Hematopoietic multipotent progenitor cell (in vitro differentiated cells): ENCODE measurements around the gene SCN4B. TPM values are rescaled to one million over a fixed set of nuclear protein-coding genes. Genes with fewer than 3 reads are reported as not detected.

Source experiments
- DNase-seq, 3 donors: peaks; one replicate each; pipeline ENCODE4 v3.0.0-alpha.2; 2011 to 2015; ENCODE audit warnings: low read depth in 2 of 3, low spot score in 2 of 3
- total RNA-seq: library from RNA; depleted of rRNA; stranded (reverse); fragments of >200 nt; gene quantifications from one replicate; pipeline ENCODE4 v1.2.3, GENCODE V29; 2012

Gene SCN4B
- total RNA-seq, 1 donor: not detected

DNA sequence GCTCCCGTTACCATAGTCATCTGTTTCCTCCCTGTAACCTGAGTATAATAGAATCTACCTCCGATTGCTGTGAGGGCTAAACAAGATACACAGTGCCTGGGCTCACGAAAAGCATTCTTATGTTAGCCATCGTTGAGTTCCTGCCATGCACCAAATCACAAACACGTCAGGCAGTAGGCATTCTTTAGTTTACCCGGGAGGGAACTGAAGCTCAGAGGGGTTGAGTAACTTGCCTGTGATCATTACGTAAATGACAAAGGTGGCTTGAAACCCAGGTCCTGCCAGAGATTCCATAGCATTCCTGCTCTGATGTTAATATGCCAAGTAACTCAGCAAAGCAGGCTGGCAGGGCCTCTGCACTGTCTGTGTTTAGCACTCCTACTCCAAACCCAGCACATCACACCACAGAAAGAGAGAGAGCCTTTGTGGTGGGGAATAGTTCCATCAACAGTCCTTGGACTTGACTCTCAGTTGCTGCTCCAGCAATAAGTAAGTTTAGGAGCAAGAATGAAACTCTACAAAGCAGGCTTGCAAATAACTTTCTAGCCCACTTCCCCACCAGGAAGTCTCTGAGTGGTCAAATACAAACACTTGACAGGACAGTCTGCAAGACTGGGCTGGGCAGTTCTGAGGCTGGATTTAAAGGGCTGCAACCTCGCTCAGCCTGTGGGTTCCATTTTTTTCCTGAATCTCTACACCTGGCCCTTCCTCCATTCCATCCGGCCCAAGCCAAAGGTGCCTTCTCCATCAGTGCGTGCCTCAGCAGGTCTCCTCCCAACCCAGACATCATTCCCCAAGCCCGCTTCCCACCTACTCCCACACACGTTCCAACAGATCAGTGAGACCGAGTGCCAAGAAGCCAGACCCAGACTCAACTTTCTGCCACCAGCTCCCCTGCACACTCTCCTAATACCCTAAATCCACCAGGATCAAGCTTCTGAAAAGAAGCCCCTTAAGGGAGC is 22.7 kb upstream of the SCN4B start:
- DNase-seq: no peak

DNA sequence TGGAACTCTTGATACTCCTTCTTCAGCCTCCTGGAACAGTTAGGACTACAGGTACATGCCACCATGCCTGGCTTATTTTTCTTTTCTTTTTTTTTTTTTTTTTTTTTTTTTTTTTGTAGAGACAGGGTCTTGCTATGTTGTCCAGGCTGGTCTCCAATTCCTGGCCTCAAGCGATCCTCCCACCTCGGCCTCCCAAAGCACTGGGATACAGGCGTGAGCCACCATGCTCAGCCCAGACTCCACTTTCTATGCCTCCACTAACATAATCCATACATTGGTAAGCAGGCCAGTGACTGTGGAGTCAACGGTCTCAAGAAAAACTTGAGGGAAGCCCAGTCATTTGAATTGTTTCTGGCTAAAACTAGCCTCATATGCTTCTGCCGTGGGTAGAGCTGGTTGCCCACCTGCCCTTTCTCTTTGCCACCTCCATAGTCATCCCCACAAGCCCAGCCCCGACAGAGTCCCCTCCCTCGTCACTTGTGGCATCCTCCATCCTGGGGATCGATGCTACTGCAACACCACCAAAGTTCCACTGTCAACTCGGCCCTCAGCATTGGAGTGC is 21.5 kb upstream of the SCN4B start:
- no peak for DNase-seq

DNA sequence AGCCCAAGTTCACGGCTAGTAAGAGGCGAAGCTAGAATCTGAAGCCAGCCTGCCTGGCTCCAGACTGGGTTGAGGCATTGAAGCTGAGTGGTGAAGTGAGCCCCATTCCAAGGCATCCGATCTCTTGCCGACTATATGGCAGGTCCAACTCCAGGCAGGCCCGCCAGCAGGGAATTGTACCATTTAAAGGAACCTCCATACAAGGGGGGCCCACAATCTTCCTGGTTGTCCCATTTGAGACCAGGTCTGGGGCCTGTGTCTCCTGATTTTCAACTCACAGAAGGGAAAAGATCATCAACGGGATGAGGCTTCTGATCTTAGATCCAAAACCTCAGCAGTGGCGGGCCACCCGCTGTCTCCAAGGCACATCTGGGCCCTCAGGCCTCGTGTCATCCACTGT is 19.7 kb upstream of the SCN4B start:
- DNase-seq: no peak

DNA sequence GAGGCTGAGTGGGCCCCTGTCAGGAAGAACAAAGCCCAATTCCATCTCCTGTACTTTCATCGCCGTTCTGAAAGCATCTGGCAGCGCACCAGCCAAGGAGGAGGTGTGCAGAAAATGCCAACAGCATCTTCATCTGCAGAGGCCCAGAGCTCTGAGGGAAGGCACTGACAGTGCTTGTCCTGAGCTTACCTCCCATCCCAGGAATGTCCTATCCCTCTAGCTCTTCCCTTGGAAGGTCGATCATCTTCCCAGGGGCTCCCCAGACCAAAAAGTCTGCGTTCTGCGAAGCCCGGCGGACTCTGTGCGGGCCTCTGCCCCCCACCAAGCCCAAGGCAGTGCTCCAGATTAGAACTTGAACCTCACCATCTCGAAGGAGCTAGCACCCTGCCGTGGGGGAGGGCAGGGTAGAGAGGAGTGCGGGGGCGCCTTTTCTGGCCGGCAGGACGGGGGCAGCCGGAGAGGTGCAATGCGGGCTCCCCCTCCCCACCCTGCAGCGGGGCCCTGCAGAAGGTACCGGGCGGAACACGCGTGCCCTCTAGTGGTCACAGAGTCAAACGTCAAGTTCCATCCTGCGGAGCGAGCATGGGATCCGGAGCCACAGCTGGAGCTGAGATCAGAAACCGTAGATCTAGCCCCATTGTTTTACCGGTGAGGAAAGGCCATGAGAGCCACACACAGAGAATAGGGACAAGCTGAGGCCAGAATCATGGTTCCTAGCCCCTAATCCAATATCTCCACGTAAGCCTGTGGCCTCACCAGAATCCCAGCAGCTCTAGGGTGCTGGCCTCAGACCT is 18.8 kb upstream of the SCN4B start:
- peak; percentile 58 to 77 (median 67) for DNase-seq

DNA sequence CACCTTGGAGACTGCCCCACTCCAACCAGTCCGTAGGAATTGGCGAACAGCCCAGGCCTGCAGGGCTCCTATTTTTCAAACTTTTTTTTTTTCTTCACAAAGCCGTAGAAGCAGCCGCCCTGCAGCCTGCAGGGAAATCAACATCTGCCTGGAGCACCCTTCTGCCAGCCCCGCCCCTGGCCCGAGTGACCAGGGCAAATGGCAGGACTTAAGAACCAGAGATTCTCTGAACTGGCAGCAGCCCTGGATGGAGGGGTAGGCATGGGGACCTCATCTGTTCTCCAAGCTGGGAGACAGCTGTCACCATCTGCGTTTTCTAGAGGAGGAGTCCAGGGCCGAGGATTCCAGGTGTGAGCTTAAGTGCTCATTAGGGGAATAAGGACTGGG is 18.3 kb upstream of the SCN4B start:
- no peak for DNase-seq

DNA sequence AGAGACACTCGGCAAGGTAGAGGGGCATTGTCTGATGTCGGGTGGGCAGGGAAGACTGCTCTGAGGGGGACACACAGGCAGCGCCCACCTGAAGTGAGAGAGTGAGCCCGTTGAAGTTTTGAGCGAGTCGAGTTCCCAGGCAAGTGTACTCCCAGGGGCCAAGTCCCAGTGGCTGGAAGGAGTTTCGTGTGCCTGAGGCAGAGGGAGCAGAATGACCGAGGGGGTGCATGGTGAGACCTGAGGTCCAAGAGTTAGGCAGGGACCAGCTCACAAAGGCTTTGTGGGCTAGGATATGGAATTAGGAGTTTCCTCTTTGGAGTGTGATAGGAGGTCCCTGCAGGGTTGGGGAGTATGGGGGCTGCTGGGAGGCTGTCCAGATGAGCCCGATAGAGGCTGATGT is 17.6 kb upstream of the SCN4B start:
- DNase-seq: no peak

DNA sequence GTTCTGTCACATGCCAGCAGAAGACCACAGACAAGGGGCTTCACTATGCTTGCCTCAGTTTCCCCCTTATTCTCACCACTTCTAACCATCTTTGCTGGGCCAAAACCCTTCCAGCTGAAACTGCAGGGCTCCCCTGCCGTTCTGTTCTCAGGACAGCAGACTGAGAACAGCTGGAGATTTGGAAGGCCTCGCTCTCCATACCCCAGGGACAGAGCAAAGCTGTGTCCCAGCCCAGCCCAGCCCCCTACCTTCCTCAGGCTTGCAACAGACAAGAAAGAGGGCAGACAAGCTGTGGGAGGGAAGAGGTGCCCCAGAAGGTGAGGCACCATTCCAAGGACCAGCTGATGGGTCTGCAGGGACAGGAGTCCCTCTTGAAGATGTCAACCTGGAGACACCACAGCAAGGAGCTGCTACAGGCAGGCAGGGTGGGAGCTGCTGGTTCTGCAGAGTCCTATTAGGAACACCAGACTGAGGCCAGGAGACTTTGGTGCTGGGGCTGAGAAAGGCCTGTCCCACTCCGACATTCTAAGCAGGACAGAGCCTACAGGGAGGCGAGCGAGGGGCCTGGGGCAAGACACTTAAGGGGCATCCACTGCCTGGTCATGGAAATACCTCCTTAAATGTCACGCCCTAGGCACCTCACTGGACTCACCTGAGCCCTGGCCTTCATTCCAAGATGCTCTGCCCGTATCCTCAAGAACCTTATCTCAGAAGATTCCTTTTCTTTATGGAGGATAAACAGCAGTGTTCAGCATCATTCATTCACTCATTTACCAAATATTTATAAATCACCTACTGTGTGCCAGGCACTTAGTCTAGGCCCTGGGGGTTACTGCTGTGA is 16.9 kb upstream of the SCN4B start:
- DNase-seq: no peak

DNA sequence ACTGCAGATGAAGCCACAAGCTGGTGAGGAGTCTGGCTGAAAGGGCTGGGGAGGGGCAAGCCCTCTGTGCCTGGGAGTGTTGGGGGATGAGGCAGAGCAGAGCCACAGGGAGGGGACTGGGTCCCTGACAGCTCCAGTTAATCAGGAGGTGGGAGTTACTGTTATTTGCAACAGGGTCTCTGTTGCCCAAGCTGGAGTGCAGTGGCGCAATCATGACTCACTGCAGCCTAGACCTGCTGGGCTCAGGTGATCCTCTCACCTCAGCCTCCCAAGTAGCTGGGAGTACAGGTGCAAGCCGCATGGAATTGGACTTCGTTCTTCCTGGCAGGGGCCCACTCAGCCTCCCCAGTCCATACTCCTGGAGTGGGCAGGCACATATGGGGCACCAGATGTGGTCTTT is 16.1 kb upstream of the SCN4B start:
- no peak for DNase-seq

DNA sequence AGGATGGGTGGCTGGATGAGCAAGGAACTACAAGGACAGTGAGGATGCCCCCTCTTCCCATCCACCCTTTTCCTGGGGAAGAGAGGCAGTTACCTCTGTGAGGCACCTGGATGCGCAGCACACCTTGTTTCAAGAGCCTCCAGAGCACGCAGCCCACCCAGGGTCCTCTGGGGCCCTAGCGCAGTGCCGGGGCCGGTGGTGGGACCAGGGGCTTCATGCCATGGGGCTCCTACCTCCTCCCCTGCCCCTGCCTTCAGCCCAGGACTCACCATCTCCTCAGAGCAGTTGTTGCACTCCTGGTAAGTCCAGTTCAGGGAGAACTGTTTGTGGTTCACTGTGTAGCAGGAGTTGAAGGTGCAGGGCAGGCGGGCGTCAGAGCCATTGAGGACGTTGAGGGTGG is 15.7 kb upstream of the SCN4B start:
- no peak for DNase-seq

DNA sequence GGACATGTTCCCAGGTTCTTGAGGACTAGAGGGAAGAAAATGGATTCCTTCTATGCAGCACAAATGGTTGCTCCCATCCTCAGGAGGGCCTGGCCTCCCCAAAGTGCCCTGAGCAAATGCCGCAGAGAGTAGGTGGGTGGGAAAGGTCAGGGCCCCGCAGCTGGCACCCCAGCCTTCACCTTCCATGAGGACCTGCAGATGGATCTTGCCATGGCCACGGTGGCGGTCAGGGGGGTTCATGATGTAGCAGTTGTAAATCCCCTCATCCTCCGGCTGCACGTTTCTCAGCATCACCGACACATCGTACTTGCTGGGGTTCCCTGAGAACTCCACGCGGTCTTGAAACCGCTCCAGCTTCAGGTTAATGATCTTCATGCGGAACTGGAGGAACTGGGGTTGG is 15.3 kb upstream of the SCN4B start:
- DNase-seq: no peak

DNA sequence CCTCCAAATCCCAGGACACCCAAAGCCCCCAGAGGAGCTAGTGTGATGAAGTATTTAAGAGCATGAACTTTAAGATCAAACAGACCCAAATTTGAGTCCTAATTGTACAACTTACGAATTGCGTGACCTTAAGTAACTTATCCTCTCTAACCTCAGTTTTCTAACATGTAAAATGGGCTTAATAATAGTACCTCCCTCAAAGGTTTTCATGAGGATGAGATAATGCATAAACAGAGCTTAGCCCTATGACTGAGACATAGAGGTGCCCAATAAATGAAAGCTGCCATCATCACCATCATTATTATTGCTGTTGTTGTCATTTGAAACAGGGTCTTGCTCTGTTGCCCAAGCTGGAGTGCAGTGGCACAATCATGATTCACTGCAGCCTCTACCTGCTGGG is 14.6 kb upstream of the SCN4B start:
- no peak for DNase-seq

DNA sequence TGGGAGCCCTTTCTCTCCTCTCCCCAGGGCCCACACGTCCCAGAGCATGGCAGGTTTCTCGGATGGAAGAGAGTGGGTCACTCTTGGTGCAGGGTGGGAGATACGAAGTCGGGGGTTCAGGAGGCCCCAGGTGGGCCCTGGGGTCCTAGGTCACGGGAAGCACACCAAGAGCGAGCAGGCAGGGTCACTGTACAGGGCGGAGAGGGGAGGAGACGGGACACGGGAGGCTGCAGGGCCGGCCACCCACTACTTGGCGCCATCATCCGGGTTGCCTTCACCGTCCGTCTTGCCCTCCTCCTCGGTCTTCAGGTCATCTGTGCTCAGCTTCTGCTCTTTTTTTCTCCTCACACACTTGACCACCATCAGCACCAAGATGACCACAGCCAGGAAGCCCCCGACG is 14.0 kb upstream of the SCN4B start:
- DNase-seq: no peak

DNA sequence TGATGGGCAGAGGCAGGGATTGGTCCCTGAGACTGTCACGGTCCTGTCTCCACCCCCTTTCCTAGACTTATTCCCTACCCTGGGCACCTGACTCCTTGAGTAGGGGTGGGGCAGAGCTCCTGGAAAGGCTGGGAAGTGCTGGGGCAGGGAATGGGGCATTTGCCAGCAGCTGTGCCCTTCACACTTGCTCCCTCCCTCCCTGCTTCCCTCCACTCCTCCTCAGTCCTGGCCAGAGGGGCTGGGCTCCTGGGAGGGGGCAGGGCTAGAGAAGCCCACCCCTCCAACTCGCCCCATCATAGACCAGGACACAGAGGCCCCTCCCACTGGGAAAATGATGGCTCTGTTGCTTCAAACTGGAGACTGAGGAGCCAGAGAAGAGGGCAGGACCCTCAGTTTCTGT is 12.3 kb upstream of the SCN4B start:
- DNase-seq: no peak

DNA sequence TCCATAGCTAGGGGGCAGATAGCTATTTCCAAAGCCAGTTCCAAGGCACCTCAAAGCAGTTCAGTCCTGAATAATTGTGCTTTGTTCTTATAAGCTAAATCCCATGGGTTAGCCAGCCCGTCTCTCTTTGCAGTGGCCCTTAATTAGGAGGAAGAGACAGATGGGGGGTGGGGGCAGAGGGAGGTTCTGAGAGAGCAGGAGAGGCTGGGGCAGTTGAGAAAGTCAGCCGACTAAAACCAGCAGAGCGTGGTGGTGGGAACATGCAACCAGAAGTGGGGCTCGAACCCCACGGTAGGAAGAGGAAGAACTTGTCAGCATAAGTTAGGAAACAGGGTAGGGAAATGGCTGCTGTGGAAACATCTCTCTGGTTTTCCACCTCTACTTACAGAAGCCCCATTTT is 10.9 kb upstream of the SCN4B start:
- no peak for DNase-seq

DNA sequence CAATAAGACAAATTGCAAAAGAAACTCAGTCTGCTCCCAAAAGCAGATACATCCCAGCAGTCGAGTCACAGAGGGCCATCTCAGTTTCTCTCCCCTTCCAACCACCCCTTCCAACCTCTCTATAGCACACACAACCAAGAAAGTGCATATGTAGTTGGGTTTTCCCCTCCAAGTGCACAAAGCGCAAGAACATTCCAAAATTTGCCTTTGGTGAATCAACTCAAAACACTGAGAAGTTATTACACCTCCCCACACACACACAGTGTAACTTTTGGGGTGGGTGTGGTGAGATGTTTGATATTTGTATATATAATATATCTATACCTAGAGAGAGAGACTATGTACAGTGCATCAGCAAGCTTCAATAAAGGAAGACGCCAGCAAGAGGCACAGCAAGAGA is 10.2 kb upstream of the SCN4B start:
- no peak for DNase-seq

DNA sequence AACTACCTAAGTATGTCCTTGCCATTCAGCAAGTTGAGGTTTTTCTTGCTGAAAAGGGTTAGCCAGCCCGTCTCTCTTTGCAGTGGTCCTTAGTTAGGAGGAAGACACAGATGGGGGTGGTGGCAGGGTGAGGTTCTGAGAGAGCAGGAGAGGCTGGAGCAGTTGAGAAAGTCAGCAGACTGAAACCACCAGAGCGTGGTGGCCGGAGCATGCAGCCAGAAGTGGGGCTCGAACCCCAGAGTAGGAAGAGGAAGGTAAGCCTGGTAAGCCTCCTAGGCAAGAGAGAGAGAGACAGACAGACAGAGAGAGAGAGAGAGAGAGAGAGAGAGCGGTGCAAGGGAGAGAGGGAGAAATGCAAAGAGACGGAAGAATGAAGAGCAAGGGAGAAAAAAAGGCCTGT is 9.2 kb upstream of the SCN4B start:
- DNase-seq: no peak

DNA sequence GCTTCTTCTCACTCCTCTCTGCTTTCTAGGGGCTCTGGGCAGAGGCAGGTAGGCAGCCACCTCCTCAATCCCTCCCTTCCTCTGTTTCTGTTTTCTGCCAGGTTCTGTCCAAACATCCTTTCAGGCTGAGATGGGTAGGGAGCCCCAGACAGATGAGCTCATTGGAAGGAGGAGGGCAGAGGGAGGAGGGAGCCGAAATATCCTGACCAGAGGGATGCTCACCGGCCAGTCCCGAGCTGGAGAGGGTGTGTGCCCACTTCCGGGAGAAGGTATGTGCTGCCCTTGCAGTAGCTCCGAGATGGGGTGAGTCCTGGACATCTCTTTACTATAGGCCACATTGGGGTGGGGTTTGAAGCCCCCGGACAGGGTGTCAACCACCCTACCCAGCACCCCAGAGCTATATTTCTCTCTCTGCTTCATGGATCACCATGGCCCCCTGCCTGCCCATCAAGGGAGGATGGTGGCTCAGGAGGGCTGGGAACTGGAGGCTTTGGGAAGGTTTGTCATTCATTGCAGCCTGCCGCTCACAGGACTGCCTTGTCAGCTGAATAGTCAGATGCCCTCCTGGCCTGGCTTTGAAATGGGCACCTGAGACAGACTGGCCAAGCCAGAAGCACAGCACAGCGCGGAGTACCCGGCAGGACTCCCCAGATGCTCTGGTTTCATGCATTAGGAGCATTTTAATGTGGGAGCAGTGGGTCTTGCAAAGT is 4.7 kb upstream of the SCN4B start:
- no peak for DNase-seq

DNA sequence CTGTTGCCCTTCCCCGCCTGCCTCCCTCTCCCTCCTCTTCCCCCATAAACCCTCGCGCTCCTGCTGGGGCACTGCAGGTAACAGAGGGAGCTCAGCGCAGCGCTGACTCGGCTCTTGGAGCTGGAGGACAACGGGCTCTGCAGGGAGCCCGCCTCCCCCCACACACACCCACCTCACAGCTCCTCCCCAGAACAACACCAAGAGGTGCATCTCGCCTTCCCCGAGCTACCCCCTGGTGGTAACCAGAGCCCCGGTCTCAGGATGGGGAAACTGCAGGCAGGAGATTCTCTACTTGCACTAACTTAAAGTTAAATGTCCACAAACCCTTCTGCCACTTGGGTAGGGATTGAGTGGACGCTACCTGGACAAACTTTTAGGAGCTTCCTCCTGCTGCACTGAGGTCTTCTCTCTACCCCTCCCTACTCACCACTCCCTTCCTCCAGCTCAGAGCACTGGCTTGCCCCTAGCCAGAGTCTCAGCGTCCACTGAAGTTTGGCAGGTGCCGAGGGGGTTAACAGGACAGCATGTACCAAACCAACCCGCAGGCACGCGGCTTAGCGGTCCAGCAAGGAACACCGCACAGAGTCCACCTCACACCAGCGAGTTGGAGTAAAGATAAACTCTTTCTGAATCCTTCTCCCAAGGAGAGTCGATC is 4.0 kb upstream of the SCN4B start:
- DNase-seq: peak in 2 of 3 donors; percentile 44 to 62

DNA sequence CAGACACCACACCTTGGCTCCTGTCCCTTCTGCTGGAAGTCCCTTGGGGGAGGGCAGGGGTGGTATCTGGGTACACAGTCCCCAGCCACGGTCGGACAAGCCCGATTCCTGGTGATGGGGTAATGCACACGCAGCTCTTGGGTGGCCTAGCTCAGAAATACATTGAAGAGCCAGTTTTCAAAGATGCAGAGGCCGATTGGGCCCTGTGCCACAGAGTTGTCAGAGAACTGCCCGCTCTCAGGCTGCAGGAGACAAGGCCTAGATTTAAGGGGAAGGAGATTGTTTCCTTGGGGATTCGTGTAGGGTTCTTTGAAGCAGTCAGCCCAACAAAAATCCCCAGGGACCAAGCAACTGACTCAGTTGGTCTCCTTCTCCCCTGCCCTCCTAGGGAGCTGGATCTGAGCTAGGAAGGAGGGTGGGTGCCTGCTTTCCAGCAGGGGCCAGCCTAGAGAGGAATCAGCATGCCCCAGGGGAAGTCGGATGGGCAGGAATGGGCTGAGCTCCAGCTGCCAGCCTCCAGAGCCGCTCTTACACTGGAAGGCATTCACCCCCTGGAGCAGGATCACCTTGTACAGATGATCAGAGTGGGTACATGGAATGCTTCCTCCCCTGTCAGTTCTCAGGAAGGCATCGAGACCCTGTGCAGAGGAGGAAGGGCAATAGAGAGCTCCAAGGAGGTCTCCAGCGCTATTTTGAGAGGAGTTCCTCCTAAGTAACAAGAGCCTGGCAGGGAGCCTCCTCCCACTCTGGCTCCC is 3.3 kb upstream of the SCN4B start:
- DNase-seq: no peak
